ENCODE results near the gene HNRNPA3. TPM values are rescaled to one million over a fixed set of nuclear protein-coding genes. Genes with fewer than 3 reads are reported as not detected.

HNRNPA3 gene
- total and polyA plus RNA-seq, 2 donors (not counting 3 experiments of a cell fraction or from before 2014, with no cell fraction given): 57.5 to 316 TPM

DNA sequence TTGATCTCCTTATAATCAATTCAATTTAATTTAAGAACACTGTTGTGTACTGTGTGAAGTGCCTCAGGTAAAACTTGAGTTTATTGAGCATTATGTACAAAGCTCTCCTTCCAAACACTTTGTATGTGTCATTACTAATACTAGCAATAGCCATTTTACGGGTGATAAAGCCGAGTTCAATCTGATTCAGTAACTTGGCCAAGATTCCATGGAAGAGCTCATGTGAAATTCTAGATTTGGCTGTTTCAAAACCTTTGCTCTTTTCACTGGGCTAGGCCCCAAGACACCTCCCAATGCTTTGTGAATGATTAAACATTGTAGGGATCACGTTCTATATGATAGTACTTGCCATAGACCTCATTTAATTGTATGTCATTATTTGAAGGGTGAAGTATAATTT, 60.8 kb downstream of the HNRNPA3 start:
- H3K4me3 ChIP-seq (replicated peaks in 1 of 3; ENCODE audit: insufficient read depth in 1 of 3, low read depth in 1 of 3, low read length in 3 of 3): no peak overlapping the region
- intact Hi-C loops (cut with micrococcal nuclease) (loop anchor here (1.0 kb wide), 1 partner anchor 8 kb away; no protein-coding TSS in a partner anchor), dilution Hi-C loops (cut with MboI; ENCODE audit: extremely low pct_ligation_motif_present, low sequenced_read_pairs) (no loop called here)
- H3K79me2 ChIP-seq (ENCODE audit: control insufficient read depth, insufficient read depth, low read length): no peaks in the 10 kb centered on the region
- no peaks in the 10 kb centered on the region for H3K36me3 ChIP-seq (ENCODE audit: control insufficient read depth in 2 of 2, extremely low read depth in 1 of 2, insufficient read depth in 2 of 2, low read length in 2 of 2)
- H3K27me3 ChIP-seq (ENCODE audit: control insufficient read depth in 2 of 2, insufficient read depth in 2 of 2, low read length in 2 of 2): no peaks in the 10 kb centered on the region
- BruUV-seq (replicated peaks): no TSS peak
- peaks cover 25% of the 10 kb centered on the region for H3K4me1 ChIP-seq (ENCODE audit: control insufficient read depth, extremely low read depth, insufficient read depth, low read length)
- no peaks in the 10 kb centered on the region for H3K9me1 ChIP-seq (replicated peaks; ENCODE audit: control insufficient read depth, extremely low read depth, insufficient read depth, low read length)
- H3K27ac ChIP-seq (ENCODE audit: insufficient read depth, low read depth, low read length): peak overlapping the region; percentile 7
- no peak overlapping the region for H3K9ac ChIP-seq (replicated peaks; ENCODE audit: extremely low read depth, insufficient read depth, low read length)
- no peaks in the 10 kb centered on the region for H3K9me3 ChIP-seq (replicated peaks; ENCODE audit: control insufficient read depth, insufficient read depth, low read length)
- no peak overlapping the region for H2AFZ ChIP-seq (ENCODE audit: low read depth, low read length)
- peak overlapping the region; percentile 17 for H3K4me2 ChIP-seq (ENCODE audit: insufficient read depth, low read length)
- no peak for DNase-seq (ENCODE audit: low read depth, low spot score)
- POLR2A ChIA-PET: no interaction called here
- CTCF ChIA-PET: interaction anchor here (0.7 to 3.2 kb wide), 3 partner anchors 9 to 109 kb away, joined by 3 to 18 read pairs (median 8); partner anchors contain the start of gene NFE2L2
- FAIRE-seq: no peak
- TF ChIP-seq JUN (IDR thresholded peaks at IDR 0.05; ENCODE audit: borderline replicate concordance, insufficient read depth, insufficient read length, low read depth) (no peak), EZH2 (IDR thresholded peaks at IDR 0.05; ENCODE audit: borderline replicate concordance, low read depth, low read length, severe bottlenecking) (no peak), MYC (IDR thresholded peaks at IDR 0.05; ENCODE audit: low read depth, low read length) (no peak), POLR2A (IDR thresholded peaks at IDR 0.05; ENCODE audit: low read depth, low read length) (no peak), POLR2AphosphoS5 (IDR thresholded peaks at IDR 0.05; ENCODE audit: insufficient read depth, low read depth, low read length) (no peak), GATA2 (IDR thresholded peaks at IDR 0.05; ENCODE audit: insufficient read depth, insufficient read length, low read depth, low read length) (no peak), FOS (IDR thresholded peaks at IDR 0.05; ENCODE audit: borderline replicate concordance, insufficient read depth, low read length) (no peak)
- TF ChIP-seq, protein P1, sequence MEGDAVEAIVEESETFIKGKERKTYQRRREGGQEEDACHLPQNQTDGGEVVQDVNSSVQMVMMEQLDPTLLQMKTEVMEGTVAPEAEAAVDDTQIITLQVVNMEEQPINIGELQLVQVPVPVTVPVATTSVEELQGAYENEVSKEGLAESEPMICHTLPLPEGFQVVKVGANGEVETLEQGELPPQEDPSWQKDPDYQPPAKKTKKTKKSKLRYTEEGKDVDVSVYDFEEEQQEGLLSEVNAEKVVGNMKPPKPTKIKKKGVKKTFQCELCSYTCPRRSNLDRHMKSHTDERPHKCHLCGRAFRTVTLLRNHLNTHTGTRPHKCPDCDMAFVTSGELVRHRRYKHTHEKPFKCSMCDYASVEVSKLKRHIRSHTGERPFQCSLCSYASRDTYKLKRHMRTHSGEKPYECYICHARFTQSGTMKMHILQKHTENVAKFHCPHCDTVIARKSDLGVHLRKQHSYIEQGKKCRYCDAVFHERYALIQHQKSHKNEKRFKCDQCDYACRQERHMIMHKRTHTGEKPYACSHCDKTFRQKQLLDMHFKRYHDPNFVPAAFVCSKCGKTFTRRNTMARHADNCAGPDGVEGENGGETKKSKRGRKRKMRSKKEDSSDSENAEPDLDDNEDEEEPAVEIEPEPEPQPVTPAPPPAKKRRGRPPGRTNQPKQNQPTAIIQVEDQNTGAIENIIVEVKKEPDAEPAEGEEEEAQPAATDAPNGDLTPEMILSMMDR (IDR thresholded peaks at IDR 0.05; ENCODE audit: extremely low read depth in 1 of 2, insufficient read depth in 1 of 2, low read depth in 1 of 2, low read length in 2 of 2): no peak
- TF ChIP-seq, protein P2, sequence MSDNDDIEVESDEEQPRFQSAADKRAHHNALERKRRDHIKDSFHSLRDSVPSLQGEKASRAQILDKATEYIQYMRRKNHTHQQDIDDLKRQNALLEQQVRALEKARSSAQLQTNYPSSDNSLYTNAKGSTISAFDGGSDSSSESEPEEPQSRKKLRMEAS (IDR thresholded peaks at IDR 0.05; ENCODE audit: insufficient read depth, insufficient read length): no peak
- no peaks in the 10 kb centered on the region for H4K20me1 ChIP-seq (replicated peaks; ENCODE audit: control insufficient read depth, extremely low read depth, insufficient read depth, low read length)

Small RNA genes within 50 kb of the gene (microRNA-seq; reads per million reads assigned to microRNA genes)
- not detected for gene MIR3128 (ENCODE audit: borderline number of aligned reads, borderline replicate concordance)

Small RNA genes within 50 kb of the gene (small RNA-seq; reads per million reads assigned to genes)
- not detected for gene MIR3128 (ENCODE audit: insufficient read depth, insufficient read length, low read depth, low replicate concordance)
- not detected for gene RF00019 (ENCODE audit: insufficient read depth, insufficient read length, low read depth, low replicate concordance)

Other genes with a start within 250 kb of the HNRNPA3 start
- 59.5 and 66.2 TPM in 2 replicates for gene NFE2L2, start 51.9 kb downstream of the HNRNPA3 start, total RNA-seq
- 57.1 and 63.1 TPM in 2 replicates for gene NFE2L2, start 51.9 kb downstream of the HNRNPA3 start, polyA plus RNA-seq
- gene AGPS, start 180.0 kb downstream of the HNRNPA3 start, total RNA-seq: 88.8 and 96.5 TPM in 2 replicates
- gene AGPS, start 180.0 kb downstream of the HNRNPA3 start, polyA plus RNA-seq: 7.5 and 10.1 TPM in 2 replicates

Data from endothelial cell of umbilical vein (primary cell).